IMR-90 (cell line): ENCODE results near the gene EFCC1. TPM values are rescaled to one million over a fixed set of nuclear protein-coding genes. Genes with fewer than 3 reads are reported as not detected.
A peak's percentile ranks its signal among the peaks of the same experiment; 100 is the strongest.

Experiments
- ATAC-seq: fragments of 200-7000 bp; cut with Tn5 transposase; 2 replicates; pipeline ENCODE4 v1.9.1; 2020; ENCODE audit warnings: low read depth, mild to moderate bottlenecking, moderate library complexity
- BruUV-seq: library from RNA; stranded (reverse); fragments of 400-500 nt; replicated peaks from 2 replicates; lab custom pipeline; 2021; lab: Mats Ljungman, UMichigan
- CTCF ChIA-PET: fragments of 300-600 bp; formaldehyde crosslinking; extraction: SDS; loops from one replicate; lab custom pipeline; 2021; ENCODE audit warnings: antibody characterized with exemption; lab: Yijun Ruan, JAX
- POLR2A ChIA-PET: fragments of 300-600 bp; sonication (Branson Sonifier 250); formaldehyde crosslinking; loops from one replicate; lab custom pipeline; 2022; ENCODE audit warnings: antibody characterized with exemption; ENCODE audit not compliant: unreplicated experiment; lab: Charles Lee
- DNase-seq: peaks from one replicate; pipeline ENCODE4 v3.0.0; 2013
- H2AFZ ChIP-seq: replicated peaks from 2 replicates; pipeline ENCODE3; 2013; ENCODE audit warnings: low read length, mild to moderate bottlenecking; ENCODE audit not compliant: poor library complexity
- H2AK5ac ChIP-seq: 2 replicates; pipeline ENCODE4 v1.6.1; 2013; ENCODE audit warnings: low read depth, low read length, inconsistent platforms
- H2AK9ac ChIP-seq: replicated peaks from 2 replicates; pipeline ENCODE3; 2013; ENCODE audit warnings: mild to moderate bottlenecking, low read depth, low read length, moderate library complexity; ENCODE audit not compliant: poor library complexity
- H2BK120ac ChIP-seq: 2 replicates; pipeline ENCODE4 v1.6.1; 2013; ENCODE audit warnings: low read depth, low read length, inconsistent platforms
- H2BK15ac ChIP-seq: 3 replicates; pipeline ENCODE4 v1.6.1; 2013; ENCODE audit warnings: low read depth, low read length, inconsistent platforms
- H2BK20ac ChIP-seq: 2 replicates; pipeline ENCODE4 v1.6.1; 2013; ENCODE audit warnings: low read depth, mild to moderate bottlenecking, inconsistent platforms, low read length, moderate library complexity
- H2BK5ac ChIP-seq: 2 replicates; pipeline ENCODE4 v1.6.1; 2013; ENCODE audit warnings: mild to moderate bottlenecking, low read depth, low read length, inconsistent platforms; ENCODE audit not compliant: poor library complexity, severe bottlenecking
- H3K14ac ChIP-seq: replicated peaks from 2 replicates; pipeline ENCODE4 v1.6.1; 2013; ENCODE audit warnings: low read depth, low read length, inconsistent platforms
- H3K18ac ChIP-seq: 2 replicates; pipeline ENCODE4 v1.6.1; 2013; ENCODE audit warnings: low read depth, low read length, control low read depth
- H3K23ac ChIP-seq: 2 replicates; pipeline ENCODE4 v1.6.1; 2013; ENCODE audit warnings: low read depth, low read length, inconsistent platforms
- H3K27ac ChIP-seq: 2 replicates; pipeline ENCODE4 v1.5.1; 2013; ENCODE audit warnings: mild to moderate bottlenecking, control low read depth, low read length; ENCODE audit not compliant: insufficient read depth
- H3K27me3 ChIP-seq: 2 replicates; pipeline ENCODE4 v1.6.1; 2013; ENCODE audit warnings: low read length; ENCODE audit not compliant: control insufficient read depth, insufficient read depth
- H3K36me3 ChIP-seq: 2 replicates; pipeline ENCODE4 v1.6.1; 2013; ENCODE audit warnings: low read length, mixed read lengths; ENCODE audit not compliant: control insufficient read depth, insufficient read depth
- H3K4ac ChIP-seq: 2 replicates; pipeline ENCODE4 v1.6.1; 2013; ENCODE audit warnings: low read depth, low read length, inconsistent platforms
- H3K4me1 ChIP-seq: 2 replicates; pipeline ENCODE4 v1.6.1; 2013; ENCODE audit warnings: low read length, mixed read lengths; ENCODE audit not compliant: control insufficient read depth, insufficient read depth
- H3K4me2 ChIP-seq: 2 replicates; pipeline ENCODE4 v1.6.1; 2013; ENCODE audit warnings: low read depth, mild to moderate bottlenecking, control low read depth, low read length, moderate library complexity
- H3K4me3 ChIP-seq: 2 replicates; pipeline ENCODE4 v1.5.1; 2013; ENCODE audit warnings: low read depth, mild to moderate bottlenecking, control low read depth, low read length, moderate library complexity; ENCODE audit not compliant: insufficient read depth
- H3K56ac ChIP-seq: 2 replicates; pipeline ENCODE4 v1.6.1; 2013; ENCODE audit warnings: low read length, inconsistent platforms; ENCODE audit not compliant: insufficient read depth; ENCODE audit errors: extremely low read depth
- H3K79me1 ChIP-seq, 2 experiments: 2 replicates each; pipeline ENCODE4 v1.6.1; 2013; ENCODE audit warnings: low read length in 2 of 2, inconsistent platforms in 1 of 2, low read depth in 1 of 2
- H3K9ac ChIP-seq: 2 replicates; pipeline ENCODE4 v1.6.1; 2013; ENCODE audit warnings: low read depth, low read length, control low read depth
- H3K9me1 ChIP-seq: 2 replicates; pipeline ENCODE4 v1.6.1; 2013; ENCODE audit warnings: low read length, inconsistent platforms; ENCODE audit not compliant: insufficient read depth
- H3K9me3 ChIP-seq: 2 replicates; pipeline ENCODE4 v1.6.1; 2013; ENCODE audit warnings: low read length; ENCODE audit not compliant: control insufficient read depth, insufficient read depth
- H4K20me1 ChIP-seq: 2 replicates; pipeline ENCODE4 v1.6.1; 2013; ENCODE audit warnings: low read length, inconsistent platforms; ENCODE audit not compliant: insufficient read depth
- H4K5ac ChIP-seq: 2 replicates; pipeline ENCODE4 v1.6.1; 2013; ENCODE audit warnings: mild to moderate bottlenecking, low read depth, low read length, control low read depth
- H4K8ac ChIP-seq, 2 experiments: 2 replicates each; pipeline ENCODE4 v1.6.1; 2013; ENCODE audit warnings: low read depth in 2 of 2, low read length in 2 of 2, control low read depth in 1 of 2, inconsistent platforms in 1 of 2
- H4K91ac ChIP-seq: 2 replicates; pipeline ENCODE4 v1.6.1; 2013; ENCODE audit warnings: low read depth, low read length, inconsistent platforms; ENCODE audit not compliant: insufficient read depth
- BHLHE40 ChIP-seq: fragments of 150-350 bp; IDR thresholded peaks from 2 replicates; pipeline ENCODE4 v1.6.1; 2016; ENCODE audit warnings: mild to moderate bottlenecking, low read depth, low read length
- CEBPB ChIP-seq: IDR thresholded peaks from 2 replicates; pipeline ENCODE4 v1.6.1; 2012; ENCODE audit warnings: low read depth, low read length, improper control_type of control experiment
- CHD1 ChIP-seq: IDR thresholded peaks from 2 replicates; pipeline ENCODE4 v1.6.1; 2012; ENCODE audit warnings: low read depth, low read length, improper control_type of control experiment
- MAZ ChIP-seq: IDR thresholded peaks from 2 replicates; pipeline ENCODE4 v1.6.1; 2012; ENCODE audit warnings: low read depth, mild to moderate bottlenecking, low read length, improper control_type of control experiment, moderate library complexity, borderline replicate concordance
- MXI1 ChIP-seq: IDR thresholded peaks from 2 replicates; pipeline ENCODE4 v1.6.1; 2012; ENCODE audit warnings: low read depth, mild to moderate bottlenecking, low read length, moderate library complexity, borderline replicate concordance
- NFE2L2 ChIP-seq: fragments of 150-350 bp; IDR thresholded peaks from 2 replicates; pipeline ENCODE4 v1.6.1; 2016; ENCODE audit warnings: low read depth, mild to moderate bottlenecking, low read length
- POLR2A ChIP-seq: IDR thresholded peaks from 2 replicates; pipeline ENCODE4 v1.6.1; 2012; ENCODE audit warnings: mild to moderate bottlenecking, low read depth, low read length
- RAD21 ChIP-seq: IDR thresholded peaks from 2 replicates; pipeline ENCODE4 v1.6.1; 2012; ENCODE audit warnings: low read length, improper control_type of control experiment
- RCOR1 ChIP-seq: IDR thresholded peaks from 2 replicates; pipeline ENCODE4 v1.6.1; 2012; ENCODE audit warnings: mild to moderate bottlenecking, low read length, improper control_type of control experiment; ENCODE audit not compliant: insufficient replicate concordance
- USF2 ChIP-seq: fragments of 150-350 bp; IDR thresholded peaks from 2 replicates; pipeline ENCODE4 v1.6.1; 2017; ENCODE audit warnings: mild to moderate bottlenecking, antibody characterized with exemption, low read length, low read depth
- WGBS, 2 experiments: methylation state at CpG; one replicate each; pipeline versions ENCODE4 v1.1.5 to v1.1.7; 2013; ENCODE audit warnings: missing lambda C conversion rate in 2 of 2; ENCODE audit not compliant: insufficient read length in 1 of 2; ENCODE audit errors: extremely low coverage in 2 of 2; 5-methylcytosine and 5-hydroxymethylcytosine counted together
- dilution Hi-C: fragments of 300-500 bp; cut with HindIII; formaldehyde crosslinking; loops from one replicate; pipeline ENCODE4 v1.14.3; 2018; ENCODE audit warnings: low sequenced_read_pairs; ENCODE audit not compliant: unreplicated experiment
- in situ Hi-C: fragments of 300-500 bp; cut with MboI; formaldehyde crosslinking; loops from 3 replicates; pipeline ENCODE4 v1.14.3; 2019; ENCODE audit warnings: low sequenced_read_pairs, inconsistent platforms, mixed read lengths
- intact Hi-C: fragments of 100-400 bp; cut with micrococcal nuclease; formaldehyde crosslinking; loops from 2 replicates; pipeline ENCODE4 v1.10.0; 2022
- polyA plus RNA-seq, 3 experiments: library from polyadenylated mRNA; depleted of rRNA; stranded (reverse); fragments of >200 nt; gene quantifications; 2 replicates each; pipeline ENCODE4 v1.2.3, GENCODE V29; 2012; ENCODE audit warnings: low replicate concordance in 1 of 3
- total RNA-seq: library from RNA; depleted of rRNA; stranded (reverse); fragments of >200 nt; gene quantifications from 2 replicates; pipeline ENCODE4 v1.2.3, GENCODE V29; 2012

Gene EFCC1
- total and polyA plus RNA-seq, 2 of the 4 experiments (the other 2 are of a cell fraction), result not detected

- WGBS, 2 experiments, result 62% methylated on average over 10 of the region's 14 CpGs; no CpG with 5 or more reads in 1 of the 2 experiments
- Histone ChIP-seq H3K79me1 (no peaks in the 10 kb centered on the region), H2BK5ac (no peak overlapping the region), H3K4me3 (no peak overlapping the region), H4K91ac (no peak overlapping the region), H2BK120ac (no peak overlapping the region), H3K56ac (no peak overlapping the region), H3K27me3 (peaks cover 39% of the 10 kb centered on the region), H3K4me1 (peaks cover 2% of the 10 kb centered on the region; the same call in 1 of the 2 replicates), H3K4me2 (no peak overlapping the region), H3K27ac (no peak overlapping the region), H3K36me3 (no peaks in the 10 kb centered on the region), H3K9me1 (no peaks in the 10 kb centered on the region), H3K23ac (no peak overlapping the region), H4K8ac (no peak overlapping the region), H3K9me3 (peaks cover 6% of the 10 kb centered on the region), H3K14ac (no peak overlapping the region), H4K5ac (no peak overlapping the region), H2AFZ (peak overlapping the region; percentile 58), H2BK15ac (no peak overlapping the region), H4K20me1 (peaks cover 5% of the 10 kb centered on the region; the same call in 1 of the 2 replicates), H3K9ac (no peak overlapping the region), H3K4ac (no peak overlapping the region), H3K18ac (no peak overlapping the region), H2AK9ac (no peak overlapping the region), H2AK5ac (no peak overlapping the region), H2BK20ac (no peak overlapping the region)
- ChIA-PET POLR2A (no interaction called here), CTCF (interaction anchor here (0.7 kb wide), 1 partner anchor 14 kb away, joined by 3 read pairs; no protein-coding TSS in a partner anchor)
- TF ChIP-seq POLR2A, result no peak
- no peak for TF ChIP-seq RCOR1
- TF ChIP-seq MXI1, result no peak
- TF ChIP-seq CEBPB, result no peak
- TF ChIP-seq RAD21, result no peak
- no peak for TF ChIP-seq USF2
- TF ChIP-seq MAZ, result no peak
- no peak for TF ChIP-seq BHLHE40
- no peak for TF ChIP-seq NFE2L2
- no peak for TF ChIP-seq CHD1
- in situ Hi-C loops (no loop called here), dilution Hi-C loops (no loop called here), intact Hi-C loops (no loop called here)
- ATAC-seq (no peak; the same call in 1 of the 2 replicates), DNase-seq (no peak)
- BruUV-seq, result no TSS peak
These were observed 38.4 kb downstream of the EFCC1 start for GRCh38 chr3:129039271-129040038.
